Right lobe of liver (tissue), 6 donors: Measurements from ENCODE around the gene OR12D2. TPM values are rescaled to one million over a fixed set of nuclear protein-coding genes. Genes with fewer than 3 reads are reported as not detected.

ENCODE experiments used
- ATAC-seq, 4 donors: fragments of 200-7000 bp; cut with Tn5 transposase; one replicate each; pipeline ENCODE4 v1.9.1; 2020; ENCODE audit warnings: mild to moderate bottlenecking in 4 of 4, moderate library complexity in 4 of 4
- DNase-seq, 3 donors: peaks; one replicate each; pipeline ENCODE4 v3.0.0-alpha.2; 2020
- H3K27ac ChIP-seq, 3 donors: fragments of 200-600 bp; one replicate each; pipeline ENCODE4 v1.8.0; 2022
- H3K27me3 ChIP-seq, 2 donors: fragments of 200-600 bp; one replicate each; pipeline ENCODE4 v1.8.0; 2022
- H3K36me3 ChIP-seq, 4 donors: fragments of 200-600 bp; sonication (generic) in 1 of 4; one replicate each; pipeline versions ENCODE4 v1.5.1 to v1.8.0; 2017 to 2022; ENCODE audit warnings: control low read depth in 1 of 4
- H3K4me1 ChIP-seq, 4 donors: fragments of 200-600 bp; sonication (generic) in 1 of 4; one replicate each; pipeline versions ENCODE4 v1.5.1 to v1.8.0; 2017 to 2022; ENCODE audit warnings: control low read depth in 1 of 4
- H3K4me3 ChIP-seq, 3 donors: fragments of 200-600 bp; one replicate each; pipeline ENCODE4 v1.8.0; 2022
- H3K9me3 ChIP-seq, 4 donors: fragments of 200-600 bp; sonication (generic) in 1 of 4; one replicate each; pipeline versions ENCODE4 v1.5.1 to v1.8.0; 2017 to 2022; ENCODE audit warnings: control low read depth in 1 of 4
- CTCF ChIP-seq, 4 donors: fragments of 200-600 bp in 3 of 4; fragments of 450-650 bp in 1 of 4; IDR thresholded peaks; one replicate each; pipeline versions ENCODE4 v1.5.1 to v1.8.0; 2016 to 2022; ENCODE audit warnings: antibody characterized with exemption in 4 of 4, mild to moderate bottlenecking in 2 of 4
- POLR2A ChIP-seq: fragments of 450-650 bp; IDR thresholded peaks from one replicate; pipeline ENCODE4 v1.6.1; 2017; ENCODE audit warnings: antibody characterized with exemption, mild to moderate bottlenecking
- WGBS: methylation state at CpG from one replicate; pipeline ENCODE4 v1.1.6; 2018; ENCODE audit warnings: low coverage, low lambda C conversion rate; ENCODE audit not compliant: insufficient coverage; ENCODE audit errors: missing lambda C conversion rate; 5-methylcytosine and 5-hydroxymethylcytosine counted together
- intact Hi-C, 2 donors: fragments of 100-400 bp; cut with DNase I; formaldehyde crosslinking; loops; one replicate each; pipeline versions ENCODE4 v1.11.2 to v1.14.1; 2022
- total RNA-seq, 6 experiments: library from RNA; depleted of rRNA in 2 of 6; stranded (reverse); fragments of >200 nt in 2 of 6; fragmentation: NEBNext Ultra II Directional in 3 of 6; extraction: Animal tissue kit (Norgen Biotek cat#: 25700) in 3 of 6; gene quantifications; one replicate each; pipeline versions ENCODE4 v1.1.0 to v1.2.4, GENCODE V29; 2016 to 2023
- donor health status: DM: no; HTN: yes; CAD: no.
- donor health status: DM: no; HTN: no; CAD: no.
- donor health status: DM: no; HTN: no; CAD: no.
- donor health status: DM: no; HTN: yes; CAD: no.
- donor health status: DM: no; HTN: yes; CAD: no.

OR12D2 gene
- total RNA-seq, 6 experiments from 2014 or later: not detected

DNA sequence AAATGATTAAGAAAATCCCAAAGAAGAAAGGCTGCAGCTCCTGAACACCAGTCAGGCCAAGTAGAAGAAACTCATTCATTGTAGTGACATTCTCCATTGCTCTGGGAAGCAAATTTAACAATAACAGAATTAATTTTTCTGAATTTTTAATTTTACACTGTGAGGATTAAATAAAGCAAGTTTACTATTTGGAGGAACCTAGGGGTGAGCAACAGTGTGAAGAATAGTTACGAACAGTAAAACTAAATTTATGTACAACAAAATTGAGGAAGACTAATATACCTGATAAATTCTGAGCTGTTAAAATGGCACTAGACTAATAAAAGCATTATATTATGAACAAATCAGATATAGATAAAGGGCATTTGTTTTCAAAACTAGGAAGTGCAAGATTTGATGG is 20.2 kb upstream of the OR12D2 start, which contains the start of gene OR12D3:
Gene OR12D3, minus strand, starts transcription at position 101 of the 400 bp plus-strand sequence. Its CDS starts 4 bp downstream, at position 97.
- TF ChIP-seq CTCF (IDR thresholded peaks at IDR 0.05) (no peak), POLR2A (no peak)
- no peak within 1 kb of the TSS for H3K27ac ChIP-seq
- intact Hi-C loops: no loop called here
- ATAC-seq (no peak), DNase-seq (no peak)
- H3K27me3 ChIP-seq: no peaks in the 10 kb centered on the region
- H3K4me3 ChIP-seq: no peak within 1 kb of the TSS
- no peaks in the 10 kb centered on the region for H3K4me1 ChIP-seq
- H3K36me3 ChIP-seq: no peaks in the 10 kb centered on the region
- no peaks in the 10 kb centered on the region for H3K9me3 ChIP-seq
- 64% methylated on average over 1 of the region's 1 CpG for WGBS

GRCh38 chr6:29376003-29376402 is 19.4 kb upstream of the OR12D2 start:
- H3K9me3 ChIP-seq: no peaks in the 10 kb centered on the region
- TF ChIP-seq POLR2A (no peak), CTCF (IDR thresholded peaks at IDR 0.05) (peak in 1 of 4 donors; percentile 5)
- ATAC-seq: no peak

DNA sequence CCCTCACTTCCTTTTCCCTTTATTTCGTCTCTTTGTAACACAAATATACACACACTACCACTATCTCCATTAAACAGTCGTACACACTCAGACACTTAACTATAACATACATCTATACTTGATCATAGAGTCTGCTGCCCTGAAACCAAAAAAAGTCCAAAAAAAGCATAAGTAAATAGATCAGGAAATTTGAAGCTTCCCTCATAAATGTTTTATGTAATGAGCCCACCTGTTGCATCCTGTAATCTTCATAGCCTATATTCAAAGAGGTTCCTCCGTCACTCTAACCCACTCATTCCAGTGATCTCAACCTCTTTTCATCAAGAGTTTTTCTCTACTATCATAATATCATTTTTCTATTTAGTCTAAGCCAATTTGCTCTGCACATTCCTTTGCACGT is 6.9 kb upstream of the OR12D2 start:
- no peak overlapping the region for H3K4me3 ChIP-seq
- no peaks in the 10 kb centered on the region for H3K27me3 ChIP-seq
- no peaks in the 10 kb centered on the region for H3K4me1 ChIP-seq
- intact Hi-C loops: no loop called here
- no peaks in the 10 kb centered on the region for H3K36me3 ChIP-seq
- TF ChIP-seq POLR2A (no peak), CTCF (IDR thresholded peaks at IDR 0.05) (no peak)
- ATAC-seq: no peak
- H3K9me3 ChIP-seq: no peaks in the 10 kb centered on the region
- no peak overlapping the region for H3K27ac ChIP-seq
- WGBS: 41% methylated on average over 4 of the region's 4 CpGs
- no peak for DNase-seq

More at GRCh38 chr6:29376003-29376402, 19.4 kb upstream of the OR12D2 start:
- DNase-seq: no peak
- Histone ChIP-seq H3K4me3 (no peak overlapping the region), H3K27me3 (no peaks in the 10 kb centered on the region), H3K27ac (no peak overlapping the region), H3K4me1 (no peaks in the 10 kb centered on the region), H3K36me3 (no peaks in the 10 kb centered on the region)
- intact Hi-C loops: no loop called here

- DNase-seq: no peak
- TF ChIP-seq POLR2A (no peak), CTCF (IDR thresholded peaks at IDR 0.05) (no peak)
- 54% methylated on average over 2 of the region's 2 CpGs for WGBS
- Histone ChIP-seq H3K4me3 (no peak overlapping the region), H3K4me1 (no peaks in the 10 kb centered on the region), H3K27me3 (no peaks in the 10 kb centered on the region), H3K27ac (no peak overlapping the region), H3K36me3 (no peaks in the 10 kb centered on the region), H3K9me3 (no peaks in the 10 kb centered on the region)
- no peak for ATAC-seq
- intact Hi-C loops: no loop called here
These were observed 4.1 kb downstream of the OR12D2 start for GRCh38 chr6:29399525-29399924.

- H3K9me3 ChIP-seq: no peaks in the 10 kb centered on the region
- no peak overlapping the region for H3K27ac ChIP-seq
- WGBS: 73% methylated on average over 1 of the region's 1 CpG
These were observed 8.4 kb downstream of the OR12D2 start for GRCh38 chr6:29403801-29404200.

More at GRCh38 chr6:29403801-29404200, 8.4 kb downstream of the OR12D2 start:
- ATAC-seq (no peak), DNase-seq (no peak)
- H3K4me1 ChIP-seq: no peaks in the 10 kb centered on the region
- no peak overlapping the region for H3K4me3 ChIP-seq
- intact Hi-C loops: no loop called here
- TF ChIP-seq CTCF (IDR thresholded peaks at IDR 0.05) (no peak), POLR2A (no peak)
- no peaks in the 10 kb centered on the region for H3K27me3 ChIP-seq
- H3K36me3 ChIP-seq: no peaks in the 10 kb centered on the region
